Activated CD8-positive, alpha-beta memory T cell treated with anti-CD3 and anti-CD28 coated beads, Interleukin-2, amount 50 U/mL, for 48 hours (primary cell): ENCODE data around the gene ABCA2.
A peak's percentile ranks its signal among the peaks of the same experiment; 100 is the strongest.
"Not testable (repeated sequence)": the region's sequence is repeated elsewhere in the genome, so short reads cannot be mapped to it uniquely, and the experiment has no call there.

ENCODE experiments used
- DNase-seq: peaks from one replicate; pipeline ENCODE4 v3.0.0-alpha.2; 2020

The ABCA2 gene

GRCh38 chr9:137015540-137015930 is 12.5 kb downstream of the ABCA2 start:
- DNase-seq: no peak

- DNase-seq: no peak
Measured at GRCh38 chr9:137014776-137015539, 13.1 kb downstream of the ABCA2 start.

GRCh38 chr9:137014166-137014565 is 13.9 kb downstream of the ABCA2 start:
- DNase-seq: no peak

- no peak for DNase-seq
Measured at GRCh38 chr9:137013571-137013940, 14.5 kb downstream of the ABCA2 start.

- DNase-seq: no peak
Measured at GRCh38 chr9:137012694-137013570, 15.1 kb downstream of the ABCA2 start.

GRCh38 chr9:137011907-137012675 is 15.9 kb downstream of the ABCA2 start:
- no peak for DNase-seq

GRCh38 chr9:137011156-137011555 is 16.9 kb downstream of the ABCA2 start:
- DNase-seq: no peak

GRCh38 chr9:137009938-137010732 is 17.9 kb downstream of the ABCA2 start:
- DNase-seq: no peak

- DNase-seq: no peak
Measured at GRCh38 chr9:137009217-137009616, 18.8 kb downstream of the ABCA2 start.

GRCh38 chr9:137008312-137008711 is 19.7 kb downstream of the ABCA2 start:
- DNase-seq: no peak

- no peak for DNase-seq
Measured at GRCh38 chr9:137007816-137008270, 20.2 kb downstream of the ABCA2 start.

- no peak for DNase-seq
Measured at GRCh38 chr9:137007108-137007815, 20.8 kb downstream of the ABCA2 start.

GRCh38 chr9:137006116-137007003 is 21.7 kb downstream of the ABCA2 start:
- DNase-seq: no peak

- not testable (repeated sequence) for DNase-seq
Measured at GRCh38 chr9:137004285-137004684, 23.8 kb downstream of the ABCA2 start.

GRCh38 chr9:137002646-137003041 is 25.4 kb downstream of the ABCA2 start:
- no peak for DNase-seq

GRCh38 chr9:137001857-137002645 is 26.0 kb downstream of the ABCA2 start:
- DNase-seq: no peak

GRCh38 chr9:137000177-137000930 is 27.7 kb downstream of the ABCA2 start:
- peak; percentile 76 for DNase-seq

- DNase-seq: no peak
Measured at GRCh38 chr9:136997830-136998234, 30.2 kb downstream of the ABCA2 start.

GRCh38 chr9:136997371-136997770 is 30.7 kb downstream of the ABCA2 start:
- DNase-seq: no peak
